GM18951 (cell line): ENCODE data around the gene CHRM5.
"Not testable (repeated sequence)": the region's sequence is repeated elsewhere in the genome, so short reads cannot be mapped to it uniquely, and the experiment has no call there.

Experiments used
- POLR2A ChIP-seq: IDR thresholded peaks from 4 replicates; pipeline ENCODE4 v1.6.1; 2011; ENCODE audit warnings: mild to moderate bottlenecking; ENCODE audit not compliant: insufficient read length, insufficient read depth; ENCODE audit errors: extremely low read depth
- in situ Hi-C: fragments of 300-500 bp; cut with MboI; formaldehyde crosslinking; loops from one replicate; pipeline ENCODE4 v1.12.0; 2022; ENCODE audit warnings: low sequenced_read_pairs, mixed read lengths, inconsistent platforms; ENCODE audit not compliant: unreplicated experiment

The CHRM5 gene

DNA sequence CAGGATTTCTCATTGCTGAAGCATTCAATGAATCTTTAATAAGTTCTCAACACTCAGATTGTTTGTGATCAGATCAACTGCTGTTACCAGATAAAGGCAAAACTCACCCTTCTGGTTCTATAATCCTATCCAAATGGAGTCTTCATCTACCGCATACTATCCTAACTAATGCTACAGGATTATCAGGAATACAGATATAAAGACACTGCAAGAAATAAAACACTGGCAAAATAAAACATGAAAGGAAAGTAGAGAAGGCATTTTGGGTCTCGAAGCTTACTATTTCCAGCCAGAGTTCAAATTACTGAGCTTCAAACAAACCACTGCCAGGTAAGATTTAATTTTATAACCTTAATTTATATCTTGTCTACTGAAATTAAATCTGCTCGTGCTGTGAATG lies 524 bp downstream of the CHRM5 start:
- in situ Hi-C loops = no loop called here
- TF ChIP-seq POLR2A = no peak

DNA sequence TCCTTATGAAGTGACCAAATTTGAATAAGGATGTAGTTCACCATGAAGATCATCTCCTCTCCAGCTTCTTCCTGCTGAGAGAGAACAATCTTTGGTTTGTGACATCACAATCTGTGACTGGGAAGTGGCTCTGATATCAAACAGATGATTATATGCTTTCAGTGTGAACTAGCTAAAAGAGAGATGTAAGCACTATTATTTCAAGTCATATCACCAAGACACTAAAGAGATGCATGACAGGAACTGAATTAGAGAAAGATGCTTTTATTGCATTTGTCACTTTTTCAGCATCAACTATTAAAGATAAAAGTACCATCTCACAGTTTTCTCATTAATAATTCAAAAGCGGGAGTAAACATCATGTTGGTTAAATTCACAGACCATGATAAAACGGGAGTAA lies 3.5 kb downstream of the CHRM5 start:
- TF ChIP-seq POLR2A = no peak
- in situ Hi-C loops = no loop called here

DNA sequence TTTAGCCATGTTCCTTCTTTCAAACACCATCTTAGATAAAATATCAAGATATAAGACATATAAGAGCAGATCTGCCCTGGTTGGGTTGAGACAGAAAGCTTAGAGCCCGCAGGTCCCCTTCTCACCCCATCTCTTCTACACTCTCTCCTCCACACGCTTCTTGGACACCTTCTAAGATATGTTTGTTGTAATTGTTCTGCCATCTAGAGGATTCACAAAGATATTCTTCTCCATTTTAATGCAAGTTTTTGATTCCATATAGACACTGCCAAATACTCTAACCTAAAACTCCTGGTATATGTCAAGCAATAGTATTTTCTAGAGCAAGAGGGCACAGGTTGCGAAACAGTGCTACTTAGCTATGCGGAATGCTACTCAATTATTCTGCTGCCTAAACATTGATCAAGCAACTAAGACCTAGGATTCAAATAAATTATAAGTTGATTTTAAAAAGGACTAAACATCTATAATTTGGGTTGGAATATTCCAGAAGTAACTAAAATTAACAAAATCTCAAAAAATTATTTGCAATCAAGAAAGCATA lies 6.8 kb downstream of the CHRM5 start:
- in situ Hi-C loops = no loop called here
- TF ChIP-seq POLR2A = no peak

DNA sequence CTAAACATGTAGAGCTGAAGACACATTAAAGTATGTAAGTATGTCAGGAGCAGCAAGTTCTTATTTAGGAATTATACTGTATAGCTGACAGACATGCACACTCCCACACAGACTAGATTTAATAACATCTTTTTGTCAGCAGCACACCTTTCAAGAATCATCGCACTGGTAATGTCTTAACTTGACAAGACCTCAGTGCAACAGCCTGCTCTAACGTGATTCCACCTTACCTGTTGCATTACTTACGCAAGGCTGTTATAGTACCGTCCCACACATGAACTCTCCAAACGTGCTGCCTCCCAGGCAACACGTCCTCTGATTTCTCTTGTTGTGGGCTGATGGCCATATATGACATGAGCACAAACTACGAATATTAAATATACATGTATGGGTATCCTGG lies 11.9 kb downstream of the CHRM5 start:
- TF ChIP-seq POLR2A = no peak
- in situ Hi-C loops = no loop called here

DNA sequence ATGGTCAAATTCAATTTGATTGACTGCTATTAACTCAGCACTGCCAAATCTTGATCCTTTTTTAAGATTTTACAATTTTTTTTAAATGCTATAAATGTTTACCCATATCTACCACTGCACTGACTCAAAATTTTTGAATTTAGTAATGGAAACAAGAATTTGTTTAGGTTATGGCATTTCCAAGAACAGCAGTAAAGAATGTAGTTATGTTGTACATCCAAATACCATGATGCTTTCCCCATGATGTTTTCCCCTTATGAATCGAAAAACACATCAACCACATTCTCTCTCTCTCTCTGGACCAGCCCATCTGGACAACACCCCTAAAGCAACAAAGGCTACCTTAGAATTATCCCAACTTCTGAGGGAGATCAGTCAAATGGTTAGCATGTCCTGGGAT lies 14.2 kb downstream of the CHRM5 start:
- in situ Hi-C loops = no loop called here
- no peak for TF ChIP-seq POLR2A

DNA sequence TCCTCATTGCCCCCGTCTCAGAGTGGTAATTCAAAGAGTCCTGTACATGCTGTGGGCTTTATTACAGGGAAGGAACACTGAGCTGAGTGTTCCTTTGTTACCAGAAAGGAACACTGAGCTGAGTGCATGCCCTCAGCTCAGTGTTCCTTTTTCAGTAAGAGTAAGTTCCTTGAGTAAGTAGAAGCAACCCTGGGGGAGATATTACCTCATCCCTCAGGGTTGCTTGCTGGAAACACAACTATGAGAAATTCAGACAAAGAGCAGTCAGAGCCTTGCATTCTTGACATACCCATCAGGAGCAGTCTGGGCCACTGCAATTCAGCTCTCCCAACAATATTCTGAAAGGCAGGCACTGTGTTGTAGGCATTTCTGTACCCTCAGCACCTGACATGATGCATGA lies 17.0 kb downstream of the CHRM5 start:
- in situ Hi-C loops = no loop called here
- no peak for TF ChIP-seq POLR2A

DNA sequence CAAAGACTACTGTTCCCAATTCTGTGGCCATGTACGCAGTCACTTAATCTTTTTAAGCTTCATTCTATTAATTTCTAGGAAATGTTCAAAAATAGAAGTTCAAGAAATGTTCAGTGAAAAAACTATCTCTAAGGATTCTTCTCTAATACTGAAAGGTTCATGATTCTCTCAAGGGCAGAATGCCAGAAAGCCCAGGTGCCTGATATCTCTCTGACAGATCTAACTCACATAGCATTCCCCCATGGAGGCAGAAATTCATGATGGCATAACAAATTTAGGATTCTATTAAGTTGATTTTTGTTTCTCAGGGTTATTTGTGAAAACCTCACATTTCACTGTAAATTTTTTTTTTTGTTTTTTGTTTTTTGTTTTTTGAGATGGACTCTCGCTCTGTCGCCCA lies 17.5 kb downstream of the CHRM5 start:
- no peak for TF ChIP-seq POLR2A
- in situ Hi-C loops = no loop called here

DNA sequence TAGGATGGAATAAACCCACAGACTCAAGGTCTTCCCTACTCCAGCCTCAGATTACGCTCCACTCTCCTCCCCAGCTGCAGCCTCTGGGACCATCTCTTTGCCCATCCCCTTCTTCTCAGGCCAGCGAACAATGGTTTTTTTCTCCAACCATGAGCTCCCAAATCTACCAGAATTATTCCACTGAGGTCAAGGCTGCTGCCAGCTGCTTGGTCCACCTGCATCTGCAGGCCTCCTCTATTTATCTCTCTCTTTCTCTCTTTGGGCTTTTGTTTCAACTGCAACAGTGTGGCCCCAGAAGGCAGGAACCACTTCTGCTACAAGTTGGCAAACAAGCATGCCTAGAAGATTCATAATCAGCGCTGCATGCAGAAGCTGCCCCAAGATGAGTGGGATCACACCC lies 19.1 kb downstream of the CHRM5 start:
- no peak for TF ChIP-seq POLR2A
- in situ Hi-C loops = no loop called here

DNA sequence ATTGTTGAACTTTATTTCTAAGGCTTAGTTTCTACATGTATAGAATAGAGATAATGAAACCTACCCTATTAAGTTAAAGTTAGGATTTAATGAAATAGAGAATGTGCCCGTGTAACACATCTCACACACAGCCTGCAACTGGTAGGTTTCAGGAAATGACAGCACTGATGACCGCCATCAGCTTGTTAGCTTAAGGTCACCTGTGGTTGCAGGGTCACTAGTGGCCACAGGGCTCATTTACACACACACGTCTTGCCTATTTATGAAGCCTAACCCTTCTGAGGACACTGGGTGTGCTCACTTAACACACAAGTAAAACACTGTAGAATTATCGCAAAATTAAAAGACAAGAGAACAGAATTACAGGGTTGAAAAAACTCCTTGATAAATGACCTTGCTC lies 20.1 kb downstream of the CHRM5 start:
- TF ChIP-seq POLR2A = no peak

DNA sequence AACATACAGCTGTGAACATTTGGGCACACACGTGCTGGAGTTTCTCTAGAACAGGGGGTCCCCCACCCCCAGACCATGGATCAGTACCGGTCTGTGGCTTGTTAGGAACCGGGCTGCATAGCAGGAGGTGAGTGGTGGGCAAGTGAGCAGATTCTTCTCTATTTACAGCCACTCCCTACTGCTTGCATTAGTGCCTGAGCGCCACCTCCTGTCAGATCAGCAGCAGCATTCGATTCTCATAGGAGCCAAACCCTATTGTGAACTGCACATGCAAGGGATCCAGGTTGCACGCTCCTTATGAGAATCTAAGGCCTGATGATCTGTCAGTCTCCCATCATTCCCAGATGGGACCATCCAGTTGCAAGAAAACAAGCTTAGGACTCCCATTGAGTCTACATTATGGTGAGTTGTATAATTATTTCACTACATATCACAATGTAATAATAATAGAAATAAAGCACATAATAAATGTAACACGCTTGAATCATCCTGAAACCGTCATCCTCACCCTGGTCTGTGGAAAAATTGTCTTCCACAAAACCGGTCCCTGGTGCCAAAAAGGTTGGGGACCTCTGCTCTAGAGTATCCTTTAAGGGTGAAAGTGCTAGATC lies 25.8 kb downstream of the CHRM5 start:
- no peak for TF ChIP-seq POLR2A
- in situ Hi-C loops = no loop called here

More for the DNA sequence above, 20.1 kb downstream of the CHRM5 start:
- in situ Hi-C loops = no loop called here

DNA sequence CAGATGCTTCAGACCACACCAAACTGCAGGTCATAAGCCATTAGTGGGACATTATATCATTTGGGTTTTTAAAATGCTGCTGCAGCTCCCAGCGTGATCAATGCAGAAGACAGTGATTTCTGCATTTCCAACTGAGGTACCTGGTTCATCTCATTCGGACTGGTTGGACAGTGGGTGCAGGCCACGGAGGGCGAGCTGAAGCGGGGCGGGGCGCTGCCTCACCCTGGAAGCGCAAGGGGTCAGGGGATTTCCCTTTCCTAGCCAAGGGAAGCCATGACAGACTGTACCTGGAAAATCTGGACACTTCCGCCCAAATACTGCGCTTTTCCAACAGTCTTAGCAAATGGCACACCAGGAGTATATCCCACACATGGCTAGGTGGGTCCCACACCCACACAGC lies 27.4 kb downstream of the CHRM5 start:
- in situ Hi-C loops = not testable (repeated sequence)

DNA sequence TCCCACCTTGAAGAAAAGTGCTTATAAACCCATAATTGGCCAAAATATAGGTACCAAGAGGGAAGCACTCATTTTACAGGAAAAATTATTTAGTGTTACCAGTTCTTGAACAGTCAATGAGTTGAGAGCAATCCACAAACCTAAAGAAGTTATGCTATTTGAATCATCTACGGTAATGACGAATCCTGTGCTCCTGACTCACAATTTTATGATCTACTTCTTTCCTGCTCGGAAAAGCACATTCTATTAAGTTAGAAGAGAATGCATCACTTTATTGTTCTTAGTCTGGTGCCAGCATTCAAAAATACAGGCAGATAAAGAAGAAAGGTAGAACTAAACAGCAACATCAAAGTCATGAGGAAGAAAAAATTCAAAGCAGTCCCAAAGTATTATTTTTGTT lies 33.2 kb downstream of the CHRM5 start:
- in situ Hi-C loops = no loop called here
- no peak for TF ChIP-seq POLR2A

DNA sequence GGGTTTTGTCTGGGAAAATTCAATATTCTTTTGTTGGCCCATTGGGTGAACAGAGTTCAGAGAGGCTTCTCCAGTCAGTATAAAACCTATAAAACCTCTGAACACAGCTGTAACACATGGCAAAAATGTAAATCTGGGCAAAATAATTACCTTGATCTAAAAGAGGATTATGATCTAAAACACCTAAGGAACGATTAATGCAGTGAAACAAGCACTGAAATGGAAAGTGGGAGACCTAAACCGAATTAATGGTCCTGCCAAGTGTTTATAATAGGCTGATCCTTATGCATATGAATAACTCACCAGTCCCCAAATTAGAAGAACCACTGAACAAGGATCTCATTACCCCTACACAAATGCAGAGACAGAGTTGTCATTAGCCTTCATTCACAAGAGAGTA lies 38.1 kb downstream of the CHRM5 start:
- in situ Hi-C loops = no loop called here
- TF ChIP-seq POLR2A = no peak

DNA sequence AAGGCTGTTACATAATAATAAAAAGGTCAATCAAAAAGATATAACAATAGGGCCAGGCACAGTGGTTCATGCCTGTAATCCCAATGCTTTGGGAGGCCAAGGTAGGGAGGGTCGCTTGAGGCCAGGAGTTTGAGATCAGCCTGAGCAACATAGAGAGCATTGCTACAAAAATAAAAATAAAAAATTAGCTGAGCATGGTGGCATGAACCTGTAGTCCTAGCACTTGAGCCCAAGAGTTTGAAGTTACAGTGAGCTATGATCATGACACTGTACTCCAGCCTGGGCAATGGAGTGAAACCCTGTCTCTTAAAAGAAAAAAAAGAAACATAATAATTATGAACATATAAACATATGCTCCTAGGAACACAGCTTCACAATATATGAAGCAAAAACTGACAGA lies 41.4 kb downstream of the CHRM5 start:
- TF ChIP-seq POLR2A = no peak
- in situ Hi-C loops = no loop called here

DNA sequence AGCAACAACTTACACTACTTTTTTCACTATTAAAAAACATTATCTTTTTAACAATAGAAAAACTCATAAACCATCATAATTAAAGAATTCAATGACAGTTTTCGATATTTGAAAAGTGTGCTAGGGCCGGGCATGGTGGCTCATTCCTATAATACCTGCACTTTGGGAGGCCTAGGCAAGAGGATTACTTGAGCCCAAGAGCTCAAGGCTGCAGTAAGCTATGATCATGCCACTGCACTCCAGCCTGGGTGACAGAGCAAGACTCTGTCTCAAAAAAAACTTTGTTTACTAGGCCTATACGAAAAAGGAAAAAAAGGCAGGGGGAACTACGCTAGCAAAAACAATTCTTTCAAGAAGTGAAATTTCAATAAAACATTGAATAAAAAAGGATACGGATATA lies 42.6 kb downstream of the CHRM5 start:
- in situ Hi-C loops = no loop called here
- TF ChIP-seq POLR2A = no peak
